ENCODE data around the gene MEGF9. TPM values are rescaled to one million over a fixed set of nuclear protein-coding genes. Genes with fewer than 3 reads are reported as not detected.

MEGF9 gene
- total RNA-seq, 1 experiment from 2014 or later, result 8.3 TPM

DNA sequence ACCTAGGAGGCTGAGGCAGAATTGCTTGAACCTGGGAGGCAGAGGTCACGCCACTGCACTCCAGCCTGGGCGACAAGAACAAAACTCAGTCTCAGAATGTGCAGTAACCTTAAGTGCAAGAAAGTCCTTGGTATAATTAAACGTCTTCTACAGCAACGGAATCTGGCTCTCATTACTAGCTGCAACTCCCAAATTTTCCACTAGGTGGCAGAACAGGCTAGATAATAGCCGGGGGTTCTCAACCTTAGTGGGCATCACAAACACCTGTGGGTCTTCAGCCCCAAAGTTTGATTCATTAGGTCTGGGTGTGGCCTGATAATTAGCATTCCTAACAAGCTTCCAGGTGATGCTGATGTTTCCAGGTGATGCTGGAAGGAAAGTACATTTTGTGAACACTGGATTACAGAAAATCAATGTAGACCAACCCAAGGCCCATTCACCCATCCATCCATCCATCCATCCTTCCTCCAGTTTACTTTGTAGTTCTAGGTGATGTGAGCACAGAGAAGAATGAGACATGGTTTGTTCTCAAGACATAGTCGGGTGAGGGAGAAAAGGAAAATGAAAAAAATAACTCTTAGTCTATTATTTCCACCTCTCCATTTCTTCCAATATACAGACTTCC lies 41.7 kb upstream of the MEGF9 start:
- no peaks in the 10 kb centered on the region for H3K9me3 ChIP-seq (ENCODE audit: control insufficient read depth in 1 of 2, insufficient read depth in 1 of 2, low read depth in 1 of 2, low read length in 2 of 2)
- DNase-seq (ENCODE audit: low read depth, low spot score) (peak; percentile 24), ATAC-seq (peak; percentile 86)
- no peak overlapping the region for H3K4me3 ChIP-seq (replicated peaks in 1 of 2; ENCODE audit: low read depth in 1 of 2, low read length in 2 of 2)
- peak; percentile 92 for TF ChIP-seq RAD21 (IDR thresholded peaks at IDR 0.05; ENCODE audit: low read depth)
- TF ChIP-seq, protein P1, sequence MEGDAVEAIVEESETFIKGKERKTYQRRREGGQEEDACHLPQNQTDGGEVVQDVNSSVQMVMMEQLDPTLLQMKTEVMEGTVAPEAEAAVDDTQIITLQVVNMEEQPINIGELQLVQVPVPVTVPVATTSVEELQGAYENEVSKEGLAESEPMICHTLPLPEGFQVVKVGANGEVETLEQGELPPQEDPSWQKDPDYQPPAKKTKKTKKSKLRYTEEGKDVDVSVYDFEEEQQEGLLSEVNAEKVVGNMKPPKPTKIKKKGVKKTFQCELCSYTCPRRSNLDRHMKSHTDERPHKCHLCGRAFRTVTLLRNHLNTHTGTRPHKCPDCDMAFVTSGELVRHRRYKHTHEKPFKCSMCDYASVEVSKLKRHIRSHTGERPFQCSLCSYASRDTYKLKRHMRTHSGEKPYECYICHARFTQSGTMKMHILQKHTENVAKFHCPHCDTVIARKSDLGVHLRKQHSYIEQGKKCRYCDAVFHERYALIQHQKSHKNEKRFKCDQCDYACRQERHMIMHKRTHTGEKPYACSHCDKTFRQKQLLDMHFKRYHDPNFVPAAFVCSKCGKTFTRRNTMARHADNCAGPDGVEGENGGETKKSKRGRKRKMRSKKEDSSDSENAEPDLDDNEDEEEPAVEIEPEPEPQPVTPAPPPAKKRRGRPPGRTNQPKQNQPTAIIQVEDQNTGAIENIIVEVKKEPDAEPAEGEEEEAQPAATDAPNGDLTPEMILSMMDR (IDR thresholded peaks at IDR 0.05 in 2 of 3, conservative IDR thresholded peaks at IDR 0.05 in 1 of 3; ENCODE audit: borderline replicate concordance in 1 of 3, insufficient read depth in 1 of 3, low read depth in 2 of 3, low read length in 2 of 3), result peak; percentile 74 to 93 (median 76)
- no peak for TF ChIP-seq JUND (IDR thresholded peaks at IDR 0.05)
- TF ChIP-seq ZBTB33 (IDR thresholded peaks at IDR 0.05; ENCODE audit: extremely low read depth, insufficient replicate concordance, low read length), result no peak
- intact Hi-C loops (cut with micrococcal nuclease), result loop anchor here (1.0 to 10.0 kb wide), 5 partner anchors 180 to 645 kb away; no protein-coding TSS in a partner anchor
- H3K79me2 ChIP-seq (ENCODE audit: insufficient read depth, low read length), result no peaks in the 10 kb centered on the region
- no peak overlapping the region for H3K9ac ChIP-seq (ENCODE audit: low read length)
- ChIA-PET CTCF (interaction anchor here (0.6 to 2.6 kb wide), 19 partner anchors 10 to 643 kb away, joined by 3 to 33 read pairs (median 4); partner anchors contain the start of gene FBXW2), POLR2A (interaction anchor here (1.4 kb wide), 1 partner anchor 37 kb away, joined by 3 read pairs; the partner anchor contains the start of gene FBXW2), RAD21 (ENCODE audit: low non-redundant PET in 1 of 2, low total read pairs in 2 of 2, uncharacterized antibody in 2 of 2, unreplicated experiment in 2 of 2) (interaction anchor here in 1 of 2 experiments (1.4 to 2.1 kb wide), 2 partner anchors 181 to 304 kb away, joined by 3 to 5 read pairs; no protein-coding TSS in a partner anchor)
- peaks cover 5% of the 10 kb centered on the region; the same call in 1 of the 2 replicates for H4K20me1 ChIP-seq (ENCODE audit: insufficient read depth)
- no peak overlapping the region for H3K27ac ChIP-seq (ENCODE audit: low read depth, low read length)
- H3K4me2 ChIP-seq (ENCODE audit: low read length), result no peak overlapping the region
- H3K27me3 ChIP-seq (ENCODE audit: insufficient read depth, low read length), result no peaks in the 10 kb centered on the region
- BruUV-seq (replicated peaks), result no TSS peak
- H3K36me3 ChIP-seq (ENCODE audit: control insufficient read depth in 1 of 2, insufficient read depth in 2 of 2, low read length in 2 of 2), result peaks cover 8 to 9% of the 10 kb centered on the region in 2 experiments; a peak in 3 of 4 replicates
- no peaks in the 10 kb centered on the region for H3K9me2 ChIP-seq (ENCODE audit: insufficient read depth)
- no peaks in the 10 kb centered on the region for H3K4me1 ChIP-seq (ENCODE audit: control insufficient read depth in 1 of 2, insufficient read depth in 2 of 2, low read length in 2 of 2)
- no peak overlapping the region for H2AFZ ChIP-seq (ENCODE audit: low read depth, low read length, poor library complexity, severe bottlenecking)
